ENCODE measurements around the gene KDM8. TPM values are rescaled to one million over a fixed set of nuclear protein-coding genes. Genes with fewer than 3 reads are reported as not detected.

KDM8 gene
- total and polyA plus RNA-seq, 9 of the 15 experiments (the other 6 are each of a cell fraction or from before 2014, with no cell fraction given), result 0.61 to 9.1 (median 5.4) TPM

- no peak for TF ChIP-seq TRIM25 (IDR thresholded peaks at IDR 0.05; ENCODE audit: borderline replicate concordance)
- no peak for TF ChIP-seq DDX20 (tag; IDR thresholded peaks at IDR 0.05; ENCODE audit: low read depth)
- TF ChIP-seq, protein P1, sequence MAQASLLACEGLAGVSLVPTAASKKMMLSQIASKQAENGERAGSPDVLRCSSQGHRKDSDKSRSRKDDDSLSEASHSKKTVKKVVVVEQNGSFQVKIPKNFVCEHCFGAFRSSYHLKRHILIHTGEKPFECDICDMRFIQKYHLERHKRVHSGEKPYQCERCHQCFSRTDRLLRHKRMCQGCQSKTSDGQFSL (CRISPR knock-in tag; IDR thresholded peaks at IDR 0.05), result no peak
- TF ChIP-seq, protein P1 (tag; IDR thresholded peaks at IDR 0.05), result no peak
- TF ChIP-seq ELF2 (CRISPR knock-in tag; IDR thresholded peaks at IDR 0.05), result peak; percentile 42; the same call in 1 of the 2 replicates
- TF ChIP-seq ZNF518B (CRISPR knock-in tag; IDR thresholded peaks at IDR 0.05), result no peak
- no peak for TF ChIP-seq HMG20A (CRISPR knock-in tag; conservative IDR thresholded peaks at IDR 0.05)
- TF ChIP-seq HMGN3 (IDR thresholded peaks at IDR 0.05; ENCODE audit: borderline replicate concordance, extremely low read depth, insufficient read length, low read depth, low read length), result no peak
- TF ChIP-seq PCBP2 (IDR thresholded peaks at IDR 0.05; ENCODE audit: low read depth, low read length, poor library complexity, severe bottlenecking), result no peak
- TF ChIP-seq L3MBTL2 (IDR thresholded peaks at IDR 0.05), result peak; percentile 79
- no peak for TF ChIP-seq HIVEP1 (CRISPR knock-in tag; IDR thresholded peaks at IDR 0.05)
- TF ChIP-seq KLF16 (IDR thresholded peaks at IDR 0.05), result no peak
- no peak for TF ChIP-seq NR2F6 (CRISPR knock-in tag; IDR thresholded peaks at IDR 0.05)
- TF ChIP-seq, protein P2, sequence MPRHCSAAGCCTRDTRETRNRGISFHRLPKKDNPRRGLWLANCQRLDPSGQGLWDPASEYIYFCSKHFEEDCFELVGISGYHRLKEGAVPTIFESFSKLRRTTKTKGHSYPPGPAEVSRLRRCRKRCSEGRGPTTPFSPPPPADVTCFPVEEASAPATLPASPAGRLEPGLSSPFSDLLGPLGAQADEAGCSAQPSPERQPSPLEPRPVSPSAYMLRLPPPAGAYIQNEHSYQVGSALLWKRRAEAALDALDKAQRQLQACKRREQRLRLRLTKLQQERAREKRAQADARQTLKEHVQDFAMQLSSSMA (CRISPR knock-in tag; IDR thresholded peaks at IDR 0.05), result no peak
- no peak for TF ChIP-seq LCOR (CRISPR knock-in tag; IDR thresholded peaks at IDR 0.05)
- no peak for TF ChIP-seq ZNF668 (CRISPR knock-in tag; IDR thresholded peaks at IDR 0.05)
- no peak for TF ChIP-seq ELF4 (CRISPR knock-in tag; IDR thresholded peaks at IDR 0.05)
- TF ChIP-seq RCOR1 (IDR thresholded peaks at IDR 0.05; ENCODE audit: borderline replicate concordance in 1 of 2, low read depth in 2 of 2, low read length in 2 of 2), result no peak
- TF ChIP-seq RB1 (IDR thresholded peaks at IDR 0.05; ENCODE audit: low read depth), result peak; percentile 64; the same call in 1 of the 2 replicates
Observed at GRCh38 chr16:27268376-27269299, 65.3 kb downstream of the KDM8 start, which contains the start of gene NSMCE1 (continued).

Data from K562 (cell line).